Measurements from ENCODE around the gene GNB1L.

GNB1L gene

DNA sequence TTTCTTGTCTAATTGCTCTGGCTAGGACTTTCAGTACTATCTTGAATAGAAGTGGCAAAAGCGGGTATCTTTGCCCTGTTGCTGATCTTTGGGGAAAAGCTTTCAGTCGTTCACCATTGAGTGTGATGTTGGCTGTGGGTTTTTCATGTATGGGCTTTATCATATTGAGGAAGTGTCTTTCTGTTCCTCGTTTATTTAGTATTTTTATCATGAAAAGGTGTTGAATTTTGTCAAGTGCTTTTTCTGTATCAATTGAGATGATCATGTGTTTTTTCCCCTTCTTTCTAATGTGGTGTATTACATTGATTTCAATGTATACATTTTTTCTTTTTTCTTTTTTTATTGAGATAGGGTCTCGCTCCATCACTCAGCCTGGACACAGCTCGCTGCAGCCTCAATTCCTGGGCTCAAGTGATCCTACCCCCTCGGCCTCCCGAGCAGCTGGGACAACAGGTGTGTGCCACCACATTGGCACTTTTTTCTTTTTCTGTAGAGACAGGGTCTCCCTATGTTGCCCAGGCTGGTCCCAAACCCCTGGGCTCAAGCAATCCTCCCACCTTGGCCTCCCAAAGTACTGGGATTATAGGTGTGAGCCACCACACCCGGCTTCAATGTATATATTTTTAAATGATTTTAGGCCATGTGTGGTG is 5.3 kb upstream of the GNB1L start:
- no peak for FAIRE-seq

DNA sequence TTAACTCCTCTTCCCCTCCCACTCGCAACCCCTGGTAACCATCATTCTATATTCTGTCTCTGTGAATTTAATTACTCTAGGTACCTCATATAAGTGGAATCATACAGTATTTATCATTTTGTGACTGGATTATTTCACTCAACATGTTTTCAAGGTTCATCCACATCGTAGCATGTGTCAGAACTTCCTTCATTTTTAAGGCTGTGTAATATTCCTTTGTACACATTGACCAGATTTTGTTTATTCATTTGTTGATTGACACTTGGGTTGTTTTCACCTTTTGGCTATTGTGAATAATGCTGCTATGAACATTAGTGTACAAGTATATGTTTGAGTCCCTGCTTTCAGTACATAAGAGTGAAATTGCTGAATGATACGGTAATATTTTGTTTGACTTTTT is 2.7 kb upstream of the GNB1L start:
- FAIRE-seq = no peak

DNA sequence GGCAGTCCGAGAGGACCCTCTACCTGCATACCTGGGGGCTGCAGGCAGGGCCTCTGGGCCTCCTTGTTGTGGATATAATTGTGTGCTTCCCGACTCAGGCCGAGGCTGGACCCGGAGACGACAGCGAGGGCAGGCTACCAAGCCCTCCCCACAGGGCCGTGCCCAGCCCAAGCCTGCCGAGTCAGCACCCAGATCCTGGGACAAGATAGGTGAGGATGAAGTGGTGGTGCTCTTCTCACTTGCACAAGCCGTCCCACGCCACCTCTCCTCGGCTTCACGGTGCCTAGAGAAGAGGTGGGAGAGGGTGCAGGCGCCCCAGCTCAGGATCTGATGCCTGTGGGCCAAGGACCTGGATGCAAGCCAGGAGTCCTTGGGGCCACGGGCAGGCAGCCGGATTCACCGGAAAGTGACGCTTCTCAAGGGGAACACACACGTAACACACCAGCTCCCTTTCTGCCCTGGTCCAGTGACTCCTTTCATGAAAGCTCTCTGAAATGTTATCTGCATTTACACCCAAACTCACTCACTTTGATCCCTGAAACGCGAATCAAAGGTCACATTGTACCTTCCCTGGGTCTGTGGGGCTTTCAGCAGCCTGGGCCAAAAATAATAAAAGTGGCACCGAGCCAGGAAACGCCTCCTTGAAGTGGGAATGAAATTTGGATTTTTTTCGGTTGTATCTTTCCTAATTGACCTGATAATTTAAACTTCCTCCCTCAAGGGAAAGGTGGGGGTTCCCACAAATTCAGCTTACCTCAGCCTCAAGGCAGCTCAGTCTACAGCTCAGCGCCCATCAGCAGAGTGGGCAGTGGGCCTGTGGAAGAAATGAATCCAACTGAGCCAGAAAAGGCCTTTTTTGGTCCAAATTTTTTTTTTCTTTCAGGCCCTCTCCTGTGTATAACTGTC is 1.1 kb upstream of the GNB1L start:
- no peak for FAIRE-seq

DNA sequence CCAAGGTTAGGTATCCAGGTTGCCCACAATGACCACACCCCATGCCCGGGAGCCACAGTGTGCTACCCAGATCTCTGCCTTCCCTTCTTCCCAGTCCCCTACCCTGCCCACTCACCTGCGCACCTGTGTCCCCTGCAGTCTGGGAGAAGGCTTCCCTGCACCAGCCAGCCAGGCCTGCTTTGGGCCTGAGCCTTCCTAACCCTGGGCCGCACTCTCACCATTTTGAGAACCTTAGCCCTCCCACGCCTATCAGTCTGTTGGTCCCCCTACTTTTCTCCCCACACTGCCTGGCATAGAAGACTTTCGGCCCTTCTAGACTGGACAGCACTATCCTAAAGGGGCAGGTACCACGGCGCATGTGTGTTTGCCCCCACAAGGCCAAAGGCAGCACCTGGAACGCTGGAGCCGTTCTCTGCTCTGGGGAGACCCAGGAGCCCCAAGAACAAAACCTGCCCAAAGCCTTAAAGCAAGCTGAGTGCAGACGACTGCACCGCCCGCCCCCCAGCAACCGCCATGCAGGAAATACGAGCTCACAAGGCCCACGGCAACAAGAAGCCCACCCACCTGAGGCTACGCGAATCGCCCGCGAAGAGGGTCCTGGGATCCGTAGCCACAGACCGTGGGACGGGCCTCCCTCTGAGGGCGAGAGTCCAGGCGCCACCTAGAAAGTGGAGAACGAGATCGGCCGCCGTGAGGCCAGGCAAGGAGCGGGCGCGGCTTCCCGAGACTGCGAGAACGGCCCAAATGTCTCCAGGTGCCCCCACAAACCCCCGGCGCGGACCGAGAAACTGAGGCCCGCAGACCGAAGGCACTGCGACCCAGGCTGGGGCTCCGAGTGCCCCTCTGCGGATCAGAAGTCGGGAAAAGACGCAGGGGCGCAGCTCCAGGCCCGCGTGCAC is 546 bp downstream of the GNB1L start:
- FAIRE-seq = no peak

DNA sequence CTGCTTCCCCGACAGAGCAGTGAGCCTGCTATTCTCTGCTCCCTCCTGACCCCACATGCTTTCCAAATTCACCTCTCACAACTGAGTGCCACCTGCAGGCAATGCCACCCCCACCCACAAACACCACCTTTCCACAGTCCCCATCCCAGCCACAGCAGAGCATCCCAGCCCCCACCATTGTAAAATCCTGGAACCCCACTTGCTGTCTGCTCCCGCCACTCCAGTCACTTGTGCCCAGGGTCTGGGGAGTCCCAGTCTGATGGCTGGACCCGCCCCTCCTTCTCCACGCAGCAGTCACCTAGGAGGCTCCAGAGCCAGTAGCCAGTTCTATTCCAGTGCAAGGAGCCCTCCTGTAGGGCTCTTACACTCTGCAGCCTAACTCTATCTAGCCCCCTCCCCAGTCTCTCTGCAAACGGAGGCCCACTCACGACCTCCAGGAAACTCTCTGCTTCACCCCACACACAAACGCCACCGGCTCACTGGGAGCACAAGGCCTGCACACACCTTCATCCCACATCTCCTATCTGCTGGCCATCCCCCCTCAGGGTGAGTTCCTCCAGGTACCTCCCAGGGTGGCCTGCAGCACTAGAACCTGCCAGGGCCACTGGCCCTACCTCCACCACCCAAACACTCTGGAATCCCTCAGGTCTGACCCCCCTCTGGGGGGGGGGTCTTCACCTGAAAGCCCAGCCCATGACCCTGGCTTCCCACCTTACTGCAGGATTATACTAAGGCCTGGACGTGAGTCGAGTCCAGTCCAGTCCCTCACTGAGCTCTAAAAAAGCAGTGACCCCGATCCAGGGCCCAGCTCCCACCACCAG is 1.4 kb downstream of the GNB1L start:
- FAIRE-seq = no peak

DNA sequence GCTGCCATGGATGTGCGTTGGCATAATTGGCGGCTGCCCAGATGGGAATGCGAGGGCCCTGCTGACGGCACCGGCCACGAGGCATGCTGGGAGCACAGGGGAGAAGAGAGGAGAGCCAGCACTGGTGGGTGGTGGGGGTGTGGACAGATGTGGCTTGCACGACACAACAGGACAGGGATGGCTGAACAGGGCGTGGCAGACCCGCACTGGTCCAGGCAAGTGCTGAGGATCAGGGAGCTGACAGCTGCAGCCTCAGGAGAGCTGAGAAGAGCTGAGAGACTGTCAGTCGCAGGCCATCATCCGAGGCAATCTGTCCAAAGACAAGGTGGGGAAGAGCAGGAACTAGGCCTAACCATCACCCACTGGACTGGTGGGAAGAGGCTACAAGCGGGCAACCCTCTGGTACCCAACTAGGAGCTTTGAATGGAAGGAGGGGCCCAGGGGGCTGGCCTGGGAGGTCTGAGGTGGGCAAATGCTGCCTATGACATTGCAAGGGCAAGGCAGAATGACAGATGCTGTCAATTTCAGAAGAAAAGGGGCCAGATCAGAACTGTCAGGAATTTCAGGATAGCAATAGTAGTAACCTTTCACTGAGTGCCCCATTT is 2.4 kb downstream of the GNB1L start:
- FAIRE-seq = no peak

DNA sequence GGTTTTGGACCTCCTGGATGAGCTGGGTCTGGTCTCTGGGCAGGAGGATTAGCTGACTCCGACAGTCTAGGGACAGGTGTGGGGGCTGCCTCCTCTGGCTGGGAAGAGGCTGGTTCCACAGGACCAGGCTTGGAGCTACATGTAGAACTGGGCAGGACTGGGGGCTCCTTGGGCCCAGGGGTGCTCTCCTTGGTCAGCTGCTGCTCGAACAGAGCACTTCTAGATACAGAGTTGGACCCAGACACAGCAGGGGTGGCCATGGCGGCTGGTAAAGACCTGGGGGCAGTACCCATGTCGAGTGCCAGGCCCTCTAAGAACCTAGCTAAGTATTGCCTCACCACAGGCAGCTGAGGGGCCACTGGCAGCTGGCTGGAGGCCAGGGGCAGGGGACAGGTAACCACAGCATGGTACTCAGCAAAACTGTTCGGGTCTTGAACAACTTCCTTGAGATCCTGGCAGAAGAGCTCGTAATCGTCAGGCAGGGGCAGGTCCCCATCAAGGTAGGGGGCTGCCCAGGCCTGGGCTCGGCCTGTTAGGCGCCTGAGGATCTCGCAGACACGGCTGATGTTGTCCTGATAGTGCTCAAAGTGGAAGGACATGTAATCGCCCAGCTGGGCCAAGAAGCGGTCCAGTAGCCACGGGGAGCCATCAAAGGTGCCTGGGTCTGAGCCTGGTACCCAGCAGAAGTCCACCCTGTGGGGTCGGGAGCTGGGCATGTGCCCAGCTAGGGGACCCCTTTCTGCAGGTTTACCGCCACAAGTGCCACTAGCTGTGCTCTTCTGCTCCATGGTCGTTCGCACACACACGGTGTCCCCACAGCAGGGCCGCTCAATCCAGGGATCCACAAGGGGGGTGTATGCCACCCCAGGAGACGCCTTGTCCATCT is 3.1 kb downstream of the GNB1L start:
- no peak for FAIRE-seq

DNA sequence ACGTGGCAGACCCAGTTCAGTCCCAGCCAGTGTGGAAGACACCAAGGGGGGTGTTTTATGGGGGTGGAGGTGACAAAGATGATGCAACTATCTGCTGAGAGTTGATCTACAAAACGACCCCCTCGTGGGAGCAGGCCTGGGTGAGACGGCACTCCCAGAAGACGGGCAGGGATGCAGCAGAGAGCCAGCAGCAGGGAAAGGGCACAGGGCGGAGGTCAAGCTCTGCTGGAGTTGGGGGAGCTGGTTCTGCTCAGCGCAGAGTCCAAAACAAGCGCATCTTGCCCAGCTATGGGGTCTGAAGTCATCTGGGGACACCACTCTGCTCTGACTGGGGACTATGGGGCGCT is 3.9 kb downstream of the GNB1L start:
- no peak for FAIRE-seq

DNA sequence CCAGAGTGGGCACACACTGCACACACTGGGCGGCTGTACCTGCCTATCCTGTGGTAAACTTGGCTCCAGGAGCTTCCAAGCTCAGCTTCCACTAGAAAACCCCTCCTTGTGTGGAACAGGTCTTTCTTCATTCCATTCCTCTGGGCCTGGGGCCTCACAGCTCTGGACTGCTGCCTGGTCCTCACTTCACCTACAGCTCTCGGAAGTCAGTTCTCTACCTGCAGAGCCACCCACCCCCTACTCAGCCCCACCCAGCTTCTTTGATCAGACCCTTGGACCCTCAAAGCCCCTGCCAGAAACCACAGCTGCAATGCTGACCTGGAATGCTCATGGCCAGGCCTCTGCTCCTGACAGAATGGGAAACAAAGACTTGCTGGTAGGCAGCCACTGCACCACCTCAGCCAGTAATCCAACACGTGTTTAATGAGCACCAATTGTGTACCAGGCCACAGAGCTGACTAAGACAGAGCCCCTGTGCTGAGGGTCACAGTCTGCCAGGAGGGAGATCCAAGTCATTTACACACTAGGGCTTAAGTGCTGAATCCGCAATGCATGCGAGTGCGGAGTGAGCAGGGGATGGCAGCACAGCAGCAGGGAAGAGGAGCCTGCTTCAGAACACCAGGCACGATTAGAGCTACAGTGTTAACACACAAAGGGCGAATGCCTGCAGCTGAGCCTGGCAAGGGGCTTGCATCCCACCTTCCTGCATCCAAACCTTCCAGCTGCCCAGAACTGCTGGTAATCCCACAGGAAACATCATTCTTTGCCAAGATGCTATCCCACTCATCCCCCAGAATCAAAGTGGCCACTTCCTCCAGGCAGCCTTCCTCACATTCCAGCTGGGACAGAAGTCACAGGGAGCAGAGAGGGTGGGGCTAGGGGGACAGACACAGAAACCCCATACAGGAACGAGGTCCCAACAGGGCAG is 4.6 kb downstream of the GNB1L start:
- no peak for FAIRE-seq

DNA sequence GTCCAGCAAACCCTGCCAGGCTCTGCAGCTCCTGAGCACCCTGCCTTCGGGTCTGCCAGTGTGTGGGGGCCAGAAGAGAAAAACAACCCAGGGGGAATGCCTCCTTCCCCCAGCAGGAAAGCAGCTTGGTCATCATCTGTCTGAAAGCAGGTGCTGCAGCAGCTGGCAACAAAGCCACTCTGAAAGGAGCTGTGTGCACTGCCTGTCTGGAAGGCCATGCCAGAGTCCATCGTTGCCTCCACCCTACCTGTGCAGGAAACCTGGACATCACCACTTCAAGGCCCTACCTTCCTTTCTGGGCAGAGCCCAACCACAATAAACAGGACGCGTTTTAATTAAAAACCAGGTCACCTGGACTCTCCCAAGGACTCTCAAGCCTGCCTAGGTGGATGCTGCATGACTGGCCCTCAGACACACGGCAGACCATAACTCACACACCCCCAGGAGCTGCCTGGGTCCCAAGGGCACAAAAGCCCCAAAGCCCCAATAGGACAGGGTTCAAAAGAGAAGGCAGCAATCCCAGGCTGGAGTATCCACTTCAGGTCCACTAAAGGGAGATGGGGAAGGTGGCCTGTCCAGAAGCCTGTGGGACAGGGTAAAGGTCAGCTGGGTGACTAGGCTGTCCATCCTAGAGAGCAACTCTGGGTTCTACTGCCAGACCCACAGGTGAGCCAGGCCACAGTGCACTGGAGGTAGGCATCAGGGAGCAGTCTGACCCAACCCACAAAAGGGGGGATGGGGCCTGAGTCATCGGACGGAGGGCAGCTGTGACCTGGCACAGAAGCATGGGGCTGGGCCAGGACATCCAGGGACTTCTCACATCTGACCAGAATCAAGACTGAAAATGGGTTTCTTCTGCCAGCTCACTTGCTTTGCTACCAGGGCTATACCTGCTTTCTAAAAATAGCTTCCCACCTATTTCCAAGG is 6.1 kb downstream of the GNB1L start:
- FAIRE-seq = no peak

DNA sequence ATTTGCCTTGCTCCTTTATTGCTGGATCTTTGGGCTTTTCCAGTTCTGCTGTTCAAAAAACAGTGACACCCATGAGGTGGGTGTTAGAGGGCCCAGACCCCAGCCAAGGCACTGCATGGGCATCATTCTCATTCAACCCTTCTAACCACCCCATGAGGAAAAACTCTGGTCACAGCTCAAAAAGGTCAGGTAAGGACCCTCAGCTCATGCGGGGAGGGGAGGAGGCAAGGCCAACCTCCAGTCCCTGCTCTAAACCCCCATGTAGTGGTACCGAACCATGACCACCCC is 7.4 kb downstream of the GNB1L start:
- FAIRE-seq = no peak

DNA sequence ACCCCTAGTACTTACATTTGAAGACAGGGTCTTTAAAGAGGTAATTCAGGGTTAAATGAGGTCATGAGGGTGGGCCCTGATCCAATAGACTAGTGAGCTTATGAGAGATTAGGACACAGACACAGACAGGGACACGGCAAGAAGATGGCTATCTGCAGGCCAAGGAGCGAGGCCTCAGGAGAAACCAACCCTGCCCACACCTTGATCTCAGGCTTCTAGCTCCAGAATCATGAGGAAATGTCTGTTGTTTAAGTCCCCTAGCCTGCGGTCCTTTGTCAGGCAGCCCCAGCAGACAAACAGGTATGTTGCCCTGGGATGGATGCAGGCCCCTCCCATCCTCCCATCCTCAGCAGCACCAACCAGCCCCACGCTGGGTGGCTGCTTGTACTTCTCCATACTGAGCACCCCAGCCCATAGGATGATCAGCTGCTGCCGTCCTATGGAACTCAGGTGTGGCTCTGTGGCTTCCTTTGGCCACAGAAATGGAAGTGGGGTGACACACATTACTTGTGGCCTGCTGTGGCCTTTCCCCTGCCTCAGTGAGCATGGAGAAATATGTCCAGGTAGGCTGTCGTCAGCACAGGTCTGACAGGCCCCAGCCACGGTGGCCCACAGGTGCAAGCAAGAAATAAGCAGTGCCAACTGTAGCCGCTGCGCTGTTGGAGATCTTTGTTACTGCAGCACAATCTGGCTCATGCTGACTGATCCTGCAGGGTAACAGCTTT is 7.9 kb downstream of the GNB1L start:
- no peak for FAIRE-seq

DNA sequence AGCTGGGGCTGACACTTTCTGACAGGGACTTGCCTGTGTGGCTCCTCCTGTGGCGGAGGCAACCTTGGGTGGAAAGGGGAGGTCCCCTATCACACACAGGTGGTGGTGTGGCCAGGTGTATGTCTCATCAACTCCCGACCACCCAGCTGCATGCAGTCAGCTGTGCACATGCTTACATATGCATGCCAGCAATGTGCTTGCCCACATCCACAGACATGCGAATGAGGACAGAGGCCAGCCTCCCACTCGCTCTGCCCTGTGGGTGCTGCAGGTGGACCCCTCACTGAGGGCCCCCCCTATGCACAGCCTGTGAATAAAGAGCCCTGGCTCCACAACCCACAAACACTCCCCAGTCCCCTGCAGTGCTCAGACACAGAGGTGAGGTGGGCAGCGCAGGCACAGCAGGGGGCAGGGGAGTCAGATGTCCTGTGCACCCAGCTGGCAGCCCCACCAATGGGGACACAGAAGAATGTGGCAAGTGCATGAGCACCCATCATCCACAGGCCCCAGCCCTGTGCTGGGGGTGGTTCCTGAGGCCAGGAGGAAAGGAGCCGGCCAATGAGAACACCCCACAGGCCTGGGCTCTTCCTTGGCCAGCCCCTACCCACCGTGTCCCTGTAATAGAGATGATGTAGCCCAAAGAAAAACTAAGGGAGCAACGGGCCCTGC is 9.5 kb downstream of the GNB1L start:
- FAIRE-seq = no peak

DNA sequence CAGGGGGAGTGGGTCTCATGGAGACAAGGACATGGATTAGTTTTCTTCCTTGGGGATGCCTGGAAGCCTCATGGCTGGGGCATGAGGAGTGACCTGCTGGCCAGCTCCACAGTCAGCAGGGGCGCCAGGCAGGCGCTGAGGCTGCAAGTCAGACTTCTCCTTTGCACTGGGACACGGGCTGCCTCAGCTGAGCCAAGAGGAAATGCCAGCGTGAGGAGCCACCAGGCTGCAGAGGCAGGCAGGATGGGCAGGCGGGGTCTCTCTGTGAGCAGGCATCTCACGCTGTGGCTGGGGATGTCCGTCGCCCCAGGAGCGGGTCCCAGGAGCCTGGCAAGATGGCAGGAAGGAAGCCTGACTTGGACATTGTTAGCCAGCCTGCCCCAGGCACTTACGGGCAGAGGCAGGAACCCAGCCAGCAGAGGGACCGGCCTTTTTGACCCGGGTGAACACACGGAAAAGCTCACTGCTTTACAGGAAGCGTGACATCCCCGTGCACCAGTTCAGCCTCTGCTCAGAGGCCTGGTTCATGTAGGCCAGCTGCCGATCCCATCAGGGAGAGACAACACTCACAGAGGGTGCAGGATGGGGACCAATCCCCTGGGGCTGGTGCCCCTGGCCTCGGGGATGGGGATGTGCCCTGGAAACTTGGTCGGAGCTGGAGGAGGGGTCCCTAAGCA is 10.2 kb downstream of the GNB1L start:
- FAIRE-seq = no peak

DNA sequence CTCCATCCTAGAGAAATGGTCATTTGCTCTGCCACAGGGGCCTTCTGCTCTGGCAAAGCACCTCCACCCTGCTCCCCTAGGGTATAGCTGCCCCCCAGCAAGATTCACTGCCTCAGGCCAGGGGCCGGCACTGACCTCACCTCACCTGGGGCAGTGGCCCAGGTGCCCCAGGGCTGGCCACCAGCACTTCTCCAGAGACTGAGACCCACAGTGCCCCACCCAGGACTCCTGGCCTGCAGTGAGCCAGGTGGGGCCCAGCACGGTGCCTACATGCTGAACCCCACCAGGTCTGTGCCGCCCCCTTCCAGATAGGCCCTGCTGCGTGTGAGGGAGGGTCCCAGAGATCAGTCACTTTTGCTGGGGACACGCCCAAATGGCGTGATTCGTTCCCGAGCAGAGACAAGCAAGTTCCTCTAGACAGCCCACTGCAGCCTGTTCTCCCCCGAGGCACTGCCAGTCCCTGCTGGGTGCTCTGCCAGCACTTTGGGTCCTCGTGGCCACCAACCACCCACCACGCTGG is 10.8 kb downstream of the GNB1L start:
- FAIRE-seq = no peak

DNA sequence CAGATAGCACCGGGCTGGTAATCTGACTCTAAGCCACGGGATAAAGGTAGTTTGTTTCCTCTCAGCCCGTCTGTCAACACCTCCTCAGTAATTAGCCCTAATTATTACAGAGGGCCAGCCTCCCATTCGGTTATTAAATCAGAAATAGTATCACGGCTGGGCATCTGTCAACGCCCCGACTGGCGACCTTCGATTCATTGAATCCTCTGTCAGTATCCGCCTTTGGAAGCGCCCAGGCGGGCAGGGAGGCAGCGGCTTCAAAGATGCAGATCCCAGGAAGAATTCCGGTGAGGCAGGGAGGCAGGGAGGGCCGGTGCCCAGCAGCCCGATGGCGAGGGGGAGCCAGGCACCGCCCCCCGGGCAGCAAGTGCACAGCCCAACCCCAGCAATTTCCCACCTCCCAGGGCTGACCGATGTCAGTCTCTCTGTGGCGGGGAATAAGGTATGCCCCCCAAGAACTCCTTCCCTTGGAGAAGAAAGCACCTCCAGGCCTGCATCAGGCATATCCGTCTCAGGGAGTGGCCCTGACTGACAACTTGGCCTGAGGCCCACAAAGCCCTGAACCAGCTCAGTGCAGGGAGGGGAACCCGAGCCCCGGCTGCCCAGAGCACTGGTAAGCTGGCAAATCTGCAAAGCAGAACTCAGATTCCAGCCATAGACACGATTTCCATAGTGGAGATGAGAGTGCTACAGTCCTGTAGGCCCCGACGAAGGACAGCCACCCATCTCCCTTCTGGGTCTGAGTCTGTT is 11.4 kb downstream of the GNB1L start:
- FAIRE-seq = no peak

All from islet of Langerhans (tissue), 1 donor.